K562 (cell line): ENCODE data around the gene MCCC1.

ENCODE experiments used
- CREM ChIP-seq: IDR thresholded peaks from 2 replicates; pipeline ENCODE4 v1.6.1; 2014; ENCODE audit warnings: antibody characterized with exemption, low read depth
- EZH2 ChIP-seq: IDR thresholded peaks from 2 replicates; pipeline ENCODE4 v1.6.1; 2012; ENCODE audit warnings: low read depth, mild to moderate bottlenecking, inconsistent platforms, low read length, borderline replicate concordance
- HCFC1 ChIP-seq: IDR thresholded peaks from 2 replicates; pipeline ENCODE4 v1.6.1; 2012; ENCODE audit warnings: low read depth, low read length, improper control_type of control experiment
- JUN ChIP-seq, 2 experiments: sonication (generic) in 1 of 2; formaldehyde crosslinking in 1 of 2; IDR thresholded peaks; 2 replicates each; pipeline versions ENCODE4 v1.6.1 to v1.8.0; 2012 to 2022; ENCODE audit warnings: borderline replicate concordance in 2 of 2, mild to moderate bottlenecking in 2 of 2, improper control_type of control experiment in 1 of 2, low read depth in 1 of 2, low read length in 1 of 2, missing genetic modification reagents in 1 of 2
- KDM2B ChIP-seq: fragments of 250-450 bp; sonication (Bioruptor Pico); IDR thresholded peaks from 2 replicates; pipeline ENCODE4 v1.8.0; 2021; ENCODE audit warnings: mild to moderate bottlenecking, moderate library complexity
- KLF1 ChIP-seq: fragments of 450-650 bp; IDR thresholded peaks from 2 replicates; pipeline ENCODE4 v1.6.1; 2016; ENCODE audit warnings: missing genetic modification characterization, missing compliant biosample characterization
- NCOA4 ChIP-seq: fragments of 450-650 bp; IDR thresholded peaks from 2 replicates; pipeline ENCODE4 v1.6.1; 2018; ENCODE audit warnings: mild to moderate bottlenecking; ENCODE audit not compliant: partially characterized antibody
- WHSC1 ChIP-seq: IDR thresholded peaks from one replicate; pipeline ENCODE4 v1.6.1; 2012; ENCODE audit warnings: low read length, control low read depth, inconsistent platforms
- TF ChIP-seq, protein P1 (sequence below), 3 experiments: IDR thresholded peaks in 2 of 3; conservative IDR thresholded peaks in 1 of 3; 2 replicates each; pipeline ENCODE4 v1.5.1; 2011 to 2012; ENCODE audit warnings: low read length in 3 of 3, mild to moderate bottlenecking in 3 of 3, control low read depth in 2 of 3, improper control_type of control experiment in 1 of 3, inconsistent platforms in 1 of 3, low read depth in 1 of 3, mixed read lengths in 1 of 3, moderate library complexity in 1 of 3; ENCODE audit not compliant: insufficient read depth in 2 of 3
- TF ChIP-seq, protein P2 (sequence below): sonication (generic); formaldehyde crosslinking; IDR thresholded peaks from 2 replicates; pipeline ENCODE4 v1.9.0; 2022; ENCODE audit warnings: mild to moderate bottlenecking, missing genetic modification reagents

DNA sequence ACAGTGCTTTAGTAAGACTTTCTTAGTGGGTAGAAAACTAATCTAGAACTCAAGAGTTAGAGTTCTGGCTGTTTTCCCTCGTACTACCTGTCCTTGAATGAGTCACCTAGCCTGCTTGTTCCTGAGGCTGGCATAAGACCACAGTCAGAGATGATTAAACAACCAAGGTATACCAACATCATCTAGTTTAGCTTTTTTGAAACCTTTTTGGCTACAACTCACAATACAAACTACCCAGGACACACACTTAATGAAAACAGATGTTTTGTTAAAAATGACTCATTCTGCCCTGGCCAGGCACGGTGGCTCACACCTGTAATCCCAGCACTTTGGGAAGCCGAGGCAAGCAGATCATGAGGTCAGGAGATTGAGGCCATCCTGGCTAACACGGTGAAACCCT lies 4.6 kb downstream of the MCCC1 start:
- TF ChIP-seq, protein P1, sequence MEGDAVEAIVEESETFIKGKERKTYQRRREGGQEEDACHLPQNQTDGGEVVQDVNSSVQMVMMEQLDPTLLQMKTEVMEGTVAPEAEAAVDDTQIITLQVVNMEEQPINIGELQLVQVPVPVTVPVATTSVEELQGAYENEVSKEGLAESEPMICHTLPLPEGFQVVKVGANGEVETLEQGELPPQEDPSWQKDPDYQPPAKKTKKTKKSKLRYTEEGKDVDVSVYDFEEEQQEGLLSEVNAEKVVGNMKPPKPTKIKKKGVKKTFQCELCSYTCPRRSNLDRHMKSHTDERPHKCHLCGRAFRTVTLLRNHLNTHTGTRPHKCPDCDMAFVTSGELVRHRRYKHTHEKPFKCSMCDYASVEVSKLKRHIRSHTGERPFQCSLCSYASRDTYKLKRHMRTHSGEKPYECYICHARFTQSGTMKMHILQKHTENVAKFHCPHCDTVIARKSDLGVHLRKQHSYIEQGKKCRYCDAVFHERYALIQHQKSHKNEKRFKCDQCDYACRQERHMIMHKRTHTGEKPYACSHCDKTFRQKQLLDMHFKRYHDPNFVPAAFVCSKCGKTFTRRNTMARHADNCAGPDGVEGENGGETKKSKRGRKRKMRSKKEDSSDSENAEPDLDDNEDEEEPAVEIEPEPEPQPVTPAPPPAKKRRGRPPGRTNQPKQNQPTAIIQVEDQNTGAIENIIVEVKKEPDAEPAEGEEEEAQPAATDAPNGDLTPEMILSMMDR (IDR thresholded peaks at IDR 0.05 in 2 of 3, conservative IDR thresholded peaks at IDR 0.05 in 1 of 3; ENCODE audit: insufficient read depth in 2 of 3, low read depth in 1 of 3, low read length in 3 of 3) = no peak
- TF ChIP-seq EZH2 = no peak
- TF ChIP-seq HCFC1 = no peak
- TF ChIP-seq NCOA4 = no peak
- TF ChIP-seq KDM2B = no peak
- no peak for TF ChIP-seq KLF1 (tag)
- no peak for TF ChIP-seq JUN (IDR thresholded peaks at IDR 0.05; ENCODE audit: borderline replicate concordance, low read depth, low read length)
- no peak for TF ChIP-seq JUN (CRISPR knock-in tag; IDR thresholded peaks at IDR 0.05; ENCODE audit: borderline replicate concordance)
- TF ChIP-seq, protein P2, sequence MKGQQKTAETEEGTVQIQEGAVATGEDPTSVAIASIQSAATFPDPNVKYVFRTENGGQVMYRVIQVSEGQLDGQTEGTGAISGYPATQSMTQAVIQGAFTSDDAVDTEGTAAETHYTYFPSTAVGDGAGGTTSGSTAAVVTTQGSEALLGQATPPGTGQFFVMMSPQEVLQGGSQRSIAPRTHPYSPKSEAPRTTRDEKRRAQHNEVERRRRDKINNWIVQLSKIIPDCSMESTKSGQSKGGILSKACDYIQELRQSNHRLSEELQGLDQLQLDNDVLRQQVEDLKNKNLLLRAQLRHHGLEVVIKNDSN (CRISPR knock-in tag) = no peak
- no peak for TF ChIP-seq WHSC1
- TF ChIP-seq CREM = no peak
